SK-N-SH treated with all-trans-retinoic acid at 6 μM for 48 hours (cell line): Measurements from ENCODE around the gene NPLOC4.

Experiments
- CREB5 ChIP-seq: fragments of 250-450 bp; sonication (Bioruptor Pico); IDR thresholded peaks from 2 replicates; pipeline ENCODE4 v1.5.1; 2020; ENCODE audit warnings: low read depth, mild to moderate bottlenecking, moderate library complexity
- ESRRG ChIP-seq: fragments of 250-450 bp; sonication (Bioruptor Pico); IDR thresholded peaks from 2 replicates; pipeline ENCODE4 v1.6.1; 2021; ENCODE audit warnings: mild to moderate bottlenecking
- PATZ1 ChIP-seq: fragments of 250-450 bp; sonication (Bioruptor Pico); IDR thresholded peaks from 2 replicates; pipeline ENCODE4 v1.8.0; 2020; ENCODE audit warnings: mild to moderate bottlenecking, moderate library complexity, borderline replicate concordance
- SNAI2 ChIP-seq: fragments of 250-450 bp; sonication (Bioruptor Pico); IDR thresholded peaks from 2 replicates; pipeline ENCODE4 v1.5.0; 2020; ENCODE audit warnings: mild to moderate bottlenecking, moderate library complexity
- TCF4 ChIP-seq: fragments of 250-450 bp; sonication (Bioruptor Pico); IDR thresholded peaks from 2 replicates; pipeline ENCODE4 v1.8.0; 2021; ENCODE audit warnings: mild to moderate bottlenecking, moderate library complexity, borderline replicate concordance
- TSHZ2 ChIP-seq: fragments of 250-450 bp; sonication (Bioruptor Pico); IDR thresholded peaks from 2 replicates; pipeline ENCODE4 v1.5.0; 2020; ENCODE audit warnings: mild to moderate bottlenecking, moderate library complexity
- ZFP30 ChIP-seq: fragments of 450-650 bp; formaldehyde crosslinking; IDR thresholded peaks from 2 replicates; pipeline ENCODE4 v1.5.0; 2022; ENCODE audit warnings: mild to moderate bottlenecking, moderate library complexity

GRCh38 chr17:81578561-81579225, 58.2 kb downstream of the NPLOC4 start:
- TF ChIP-seq TSHZ2 = no peak
- no peak for TF ChIP-seq PATZ1
- no peak for TF ChIP-seq SNAI2 (CRISPR knock-in tag)
- TF ChIP-seq CREB5 (CRISPR knock-in tag) = no peak
- no peak for TF ChIP-seq ESRRG (CRISPR knock-in tag)
- no peak for TF ChIP-seq ZFP30 (CRISPR knock-in tag)
- TF ChIP-seq TCF4 (CRISPR knock-in tag) = no peak
